NCI-H2029 (cell line): ENCODE data around the gene KIF20A.
"Not testable (repeated sequence)": the region's sequence is repeated elsewhere in the genome, so short reads cannot be mapped to it uniquely, and the experiment has no call there.

Source experiments
- DNase-seq: peaks from one replicate; lab custom pipeline; 2025; lab: John Stamatoyannopoulos, UW

The KIF20A gene

DNA sequence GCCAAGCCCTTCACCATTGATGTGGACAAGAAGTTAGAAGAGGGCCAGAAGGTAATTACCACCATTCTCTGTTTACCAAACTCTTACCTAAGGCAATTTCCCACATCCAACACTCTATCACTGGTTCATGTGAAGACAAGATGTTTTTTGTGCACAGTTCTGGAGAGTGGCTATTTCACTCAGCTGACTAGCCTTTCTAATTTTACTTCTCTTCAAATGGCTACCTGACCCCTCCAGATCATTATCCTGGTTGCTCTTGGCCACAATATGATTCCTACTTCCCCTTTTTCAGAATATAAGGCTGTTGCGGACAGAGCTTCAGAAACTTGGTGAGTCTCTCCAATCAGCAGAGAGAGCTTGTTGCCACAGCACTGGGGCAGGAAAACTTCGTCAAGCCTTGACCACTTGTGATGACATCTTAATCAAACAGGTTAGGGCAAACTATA, 7.1 kb downstream of the KIF20A start:
- DNase-seq, result no peak

- no peak for DNase-seq
These were observed 9.7 kb downstream of the KIF20A start for GRCh38 chr5:138188626-138189025.

GRCh38 chr5:138192826-138193225, 13.9 kb downstream of the KIF20A start:
- no peak for DNase-seq

- DNase-seq, result not testable (repeated sequence)
These were observed 14.9 kb downstream of the KIF20A start for GRCh38 chr5:138193859-138194258.

DNA sequence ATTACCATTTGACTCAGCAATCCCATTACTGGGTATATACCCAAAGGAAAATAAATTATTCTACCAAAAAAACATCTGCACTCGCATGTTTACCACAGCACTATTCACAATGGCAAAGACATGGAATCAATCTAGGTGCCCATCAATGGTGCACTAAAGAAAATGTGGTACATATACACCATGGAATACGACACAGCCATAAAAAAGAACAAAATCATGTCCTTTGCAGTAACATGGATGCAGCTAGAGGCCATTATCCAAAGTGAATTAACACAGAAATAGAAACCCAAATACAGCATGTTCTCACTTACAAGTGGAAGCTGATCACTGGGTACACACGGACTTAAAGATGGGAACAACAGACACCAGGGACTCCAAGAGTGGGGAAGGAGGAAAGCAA, 32.1 kb downstream of the KIF20A start:
- no peak for DNase-seq

- no peak for DNase-seq
These were observed 33.9 kb downstream of the KIF20A start for GRCh38 chr5:138212828-138213160.

- peak; percentile 99 for DNase-seq
These were observed 34.5 kb downstream of the KIF20A start, which contains the start of gene CDC23 for GRCh38 chr5:138213161-138214029. CDC23 (minus strand) TSS chr5:138213323; CDS start chr5:138213312, 11 bp downstream.

DNA sequence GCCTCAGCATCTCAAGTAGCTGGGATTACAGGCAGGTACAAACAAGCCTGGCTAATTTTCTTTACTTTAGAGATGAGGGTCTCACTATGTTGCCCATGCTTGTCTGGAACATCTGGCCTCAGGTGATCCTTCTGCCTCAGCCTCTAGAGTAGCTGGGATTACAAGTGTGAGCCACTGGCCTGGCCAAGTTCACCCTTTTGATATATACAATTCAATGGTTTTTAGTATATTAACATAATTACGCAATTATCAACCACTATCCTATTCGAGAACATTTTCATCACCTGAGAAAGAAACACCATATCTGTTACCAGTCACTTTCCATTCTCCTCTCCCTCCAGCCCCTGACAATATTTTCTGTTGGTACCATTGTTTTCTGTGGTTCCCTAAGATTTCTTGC, 37.9 kb downstream of the KIF20A start:
- no peak for DNase-seq

DNA sequence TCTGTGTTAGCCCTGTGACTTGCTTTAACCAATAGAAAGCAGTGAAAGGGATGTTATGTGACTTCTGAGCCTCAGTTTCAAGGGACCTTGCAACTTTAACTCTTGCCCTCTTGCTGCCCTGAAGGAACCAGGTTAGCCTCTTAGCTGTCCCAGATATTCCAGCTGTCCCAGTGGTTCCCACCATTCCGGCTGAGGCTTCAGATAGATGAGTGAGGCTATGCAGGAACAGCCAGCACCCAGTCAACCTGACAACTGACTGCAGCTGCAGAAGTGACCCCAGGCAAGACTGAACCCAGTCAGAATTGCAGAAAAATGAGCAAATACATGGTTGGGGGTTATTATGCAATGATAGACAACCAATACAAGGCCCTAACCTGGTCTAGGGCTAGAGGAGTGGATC, 44.6 kb downstream of the KIF20A start:
- no peak for DNase-seq

- DNase-seq, result no peak
These were observed 45.8 kb downstream of the KIF20A start for GRCh38 chr5:138224712-138225111.

- no peak for DNase-seq
These were observed 48.0 kb downstream of the KIF20A start for GRCh38 chr5:138226910-138227309.

GRCh38 chr5:138229387-138229786, 50.5 kb downstream of the KIF20A start:
- DNase-seq, result no peak

GRCh38 chr5:138230261-138230660, 51.3 kb downstream of the KIF20A start:
- DNase-seq, result no peak

DNA sequence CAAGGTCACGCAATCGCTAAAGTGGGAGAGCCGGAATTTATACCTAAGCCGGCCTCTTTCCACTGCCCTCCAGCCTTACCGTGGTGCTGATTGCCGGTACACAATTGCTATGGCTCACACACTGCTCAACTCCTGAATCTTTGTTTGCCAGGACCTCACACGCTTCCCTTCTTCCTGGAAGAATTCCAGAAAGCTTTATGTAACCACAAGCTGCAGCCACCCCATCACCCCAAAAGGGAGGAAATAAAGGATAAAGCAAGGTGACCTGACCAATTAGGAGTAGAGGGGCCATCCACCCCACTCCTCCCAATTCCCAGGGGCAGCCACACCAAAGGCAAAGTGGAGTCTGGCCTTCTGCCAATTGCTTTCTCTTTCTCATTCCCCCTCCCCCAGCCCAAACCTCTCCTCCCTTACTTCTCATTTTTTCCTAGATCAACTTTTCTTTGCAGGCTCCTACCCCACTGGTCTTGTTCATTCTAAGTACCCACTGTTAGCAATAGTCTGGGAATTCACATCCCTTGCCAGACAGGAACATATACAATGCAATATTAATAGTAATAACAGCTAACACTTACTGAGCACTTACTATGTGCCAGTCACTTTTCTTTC, 52.2 kb downstream of the KIF20A start:
- DNase-seq, result peak; percentile 34

DNA sequence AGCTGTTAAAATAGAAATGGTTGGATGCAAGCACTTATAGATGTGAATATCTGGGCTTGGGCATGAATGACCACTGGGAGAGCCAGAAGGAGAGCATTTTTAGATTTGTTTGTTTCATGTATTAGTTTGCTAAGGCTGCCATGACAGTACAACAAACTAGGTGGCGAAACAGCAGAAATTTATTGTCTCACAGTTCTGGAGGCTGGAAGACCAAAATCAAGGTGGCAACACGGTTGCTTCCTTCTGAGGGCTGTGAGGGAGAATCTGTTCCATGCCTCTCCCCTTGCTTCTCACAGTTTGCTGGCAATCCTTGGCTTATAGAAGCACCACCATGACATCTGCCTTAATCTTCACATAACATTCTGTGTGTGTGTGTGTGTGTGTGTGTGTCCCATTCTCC, 54.4 kb downstream of the KIF20A start:
- no peak for DNase-seq

- no peak for DNase-seq
These were observed 55.7 kb downstream of the KIF20A start for GRCh38 chr5:138234651-138235050.
